Vagina (tissue), 2 donors: ENCODE data around the gene SLC16A6. TPM values are rescaled to one million over a fixed set of nuclear protein-coding genes. Genes with fewer than 3 reads are reported as not detected.

Experiments used
- DNase-seq, 2 donors: peaks; one replicate each; pipeline ENCODE4 v3.0.0-alpha.2; 2017; ENCODE audit errors: extremely low spot score in 2 of 2
- H3K27ac ChIP-seq: fragments of 200-600 bp; sonication (generic); one replicate; pipeline ENCODE4 v1.5.1; 2019
- H3K27me3 ChIP-seq: fragments of 200-600 bp; sonication (generic); one replicate; pipeline ENCODE4 v1.5.1; 2019
- H3K36me3 ChIP-seq, 2 donors: fragments of 200-600 bp; sonication (generic); one replicate each; pipeline ENCODE4 v1.5.1; 2017 to 2019
- H3K4me1 ChIP-seq: fragments of 200-600 bp; sonication (generic); one replicate; pipeline ENCODE4 v1.5.1; 2019
- H3K4me3 ChIP-seq, 2 donors: fragments of 200-600 bp; sonication (generic); 1 replicate in 1 of 2; 2 replicates in 1 of 2; pipeline ENCODE4 v1.5.1; 2016 to 2019
- H3K9me3 ChIP-seq: fragments of 200-600 bp; sonication (generic); one replicate; pipeline ENCODE4 v1.5.1; 2019
- CTCF ChIP-seq, 3 experiments: fragments of 450-650 bp in 2 of 3; fragments of 200-600 bp in 1 of 3; sonication (generic) in 1 of 3; IDR thresholded peaks; one replicate each; pipeline ENCODE4 v1.5.1; 2017 to 2019; ENCODE audit warnings: antibody characterized with exemption in 3 of 3, mild to moderate bottlenecking in 2 of 3, moderate library complexity in 2 of 3
- POLR2A ChIP-seq, 2 donors: fragments of 450-650 bp; IDR thresholded peaks; one replicate each; pipeline ENCODE4 v1.6.1; 2017; ENCODE audit warnings: antibody characterized with exemption in 2 of 2, mild to moderate bottlenecking in 2 of 2, moderate library complexity in 2 of 2
- POLR2AphosphoS5 ChIP-seq, 2 donors: sonication (generic); formaldehyde crosslinking; IDR thresholded peaks; one replicate each; pipeline ENCODE4 v1.9.0; 2017; ENCODE audit warnings: antibody characterized with exemption in 2 of 2, mild to moderate bottlenecking in 2 of 2, low read depth in 1 of 2; ENCODE audit not compliant: insufficient read depth in 1 of 2
- intact Hi-C: fragments of 100-400 bp; cut with DNase I; formaldehyde crosslinking; loops from one replicate; pipeline ENCODE4 v1.15.1; 2023
- total RNA-seq: library from RNA; depleted of rRNA; stranded (reverse); fragments of >200 nt; gene quantifications from one replicate; pipeline ENCODE4 v1.2.3, GENCODE V29; 2016

The SLC16A6 gene
- total RNA-seq, 1 donor from 2014 or later = 2.7 TPM

- Histone ChIP-seq H3K9me3 (no peaks in the 10 kb centered on the region), H3K36me3 (no peaks in the 10 kb centered on the region), H3K4me3 (no peak overlapping the region), H3K4me1 (peaks cover 5% of the 10 kb centered on the region), H3K27me3 (no peaks in the 10 kb centered on the region), H3K27ac (no peak overlapping the region)
- intact Hi-C loops = no loop called here
- no peak for DNase-seq
- TF ChIP-seq POLR2AphosphoS5 (IDR thresholded peaks at IDR 0.05; ENCODE audit: insufficient read depth in 1 of 2, low read depth in 1 of 2) = no peak
- TF ChIP-seq CTCF (IDR thresholded peaks at IDR 0.05) = no peak
- no peak for TF ChIP-seq POLR2A (IDR thresholded peaks at IDR 0.05)
These were observed 28.7 kb upstream of the SLC16A6 start for GRCh38 chr17:68319410-68320162.

GRCh38 chr17:68318103-68318991 is 27.4 kb upstream of the SLC16A6 start:
- Histone ChIP-seq H3K27ac (no peak overlapping the region), H3K4me3 (no peak overlapping the region), H3K27me3 (no peaks in the 10 kb centered on the region), H3K36me3 (no peaks in the 10 kb centered on the region), H3K4me1 (peaks cover 5% of the 10 kb centered on the region), H3K9me3 (no peaks in the 10 kb centered on the region)
- DNase-seq = no peak
- intact Hi-C loops = no loop called here
- TF ChIP-seq POLR2A (IDR thresholded peaks at IDR 0.05) = no peak
- no peak for TF ChIP-seq CTCF (IDR thresholded peaks at IDR 0.05)
- TF ChIP-seq POLR2AphosphoS5 (IDR thresholded peaks at IDR 0.05; ENCODE audit: insufficient read depth in 1 of 2, low read depth in 1 of 2) = no peak

GRCh38 chr17:68317458-68317857 is 26.5 kb upstream of the SLC16A6 start:
- no peak overlapping the region for H3K4me3 ChIP-seq
- H3K27me3 ChIP-seq = no peaks in the 10 kb centered on the region
- peaks cover 5% of the 10 kb centered on the region for H3K4me1 ChIP-seq
- H3K36me3 ChIP-seq = no peaks in the 10 kb centered on the region
- DNase-seq = no peak
- intact Hi-C loops = no loop called here
- TF ChIP-seq POLR2A (IDR thresholded peaks at IDR 0.05) (no peak), POLR2AphosphoS5 (IDR thresholded peaks at IDR 0.05; ENCODE audit: insufficient read depth in 1 of 2, low read depth in 1 of 2) (no peak), CTCF (IDR thresholded peaks at IDR 0.05) (no peak)
- H3K27ac ChIP-seq = no peak overlapping the region
- no peaks in the 10 kb centered on the region for H3K9me3 ChIP-seq

GRCh38 chr17:68315930-68316329 is 25.0 kb upstream of the SLC16A6 start:
- Histone ChIP-seq H3K27me3 (no peaks in the 10 kb centered on the region), H3K4me3 (no peak overlapping the region), H3K36me3 (no peaks in the 10 kb centered on the region), H3K9me3 (no peaks in the 10 kb centered on the region), H3K27ac (no peak overlapping the region), H3K4me1 (peaks cover 5% of the 10 kb centered on the region)
- intact Hi-C loops = no loop called here
- no peak for TF ChIP-seq POLR2AphosphoS5 (IDR thresholded peaks at IDR 0.05; ENCODE audit: insufficient read depth in 1 of 2, low read depth in 1 of 2)
- TF ChIP-seq CTCF (IDR thresholded peaks at IDR 0.05) = no peak
- TF ChIP-seq POLR2A (IDR thresholded peaks at IDR 0.05) = no peak
- DNase-seq = no peak
